CD4-positive, alpha-beta T cell treated with Interleukin-17A for 4 hours (primary cell): Measurements from ENCODE around the gene RASGRP1.

ENCODE experiments used
- DNase-seq: peaks from one replicate; pipeline ENCODE4 v3.0.0-alpha.2; 2020; ENCODE audit warnings: mixed read lengths

Gene RASGRP1

GRCh38 chr15:38534691-38535090, 29.9 kb downstream of the RASGRP1 start:
- DNase-seq = no peak

GRCh38 chr15:38533926-38534325, 30.7 kb downstream of the RASGRP1 start:
- DNase-seq = no peak

GRCh38 chr15:38533416-38533915, 31.1 kb downstream of the RASGRP1 start:
- DNase-seq = no peak

GRCh38 chr15:38532728-38533127, 31.9 kb downstream of the RASGRP1 start:
- no peak for DNase-seq

GRCh38 chr15:38531509-38531908, 33.1 kb downstream of the RASGRP1 start:
- DNase-seq = no peak

GRCh38 chr15:38530113-38530512, 34.5 kb downstream of the RASGRP1 start:
- peak; percentile 37 for DNase-seq

- DNase-seq = no peak
Measured at GRCh38 chr15:38528294-38528693, 36.3 kb downstream of the RASGRP1 start.

- DNase-seq = no peak
Measured at GRCh38 chr15:38526158-38526557, 38.5 kb downstream of the RASGRP1 start.

- no peak for DNase-seq
Measured at GRCh38 chr15:38525489-38525888, 39.1 kb downstream of the RASGRP1 start.

- no peak for DNase-seq
Measured at GRCh38 chr15:38524156-38524555, 40.5 kb downstream of the RASGRP1 start.

- no peak for DNase-seq
Measured at GRCh38 chr15:38522922-38523321, 41.7 kb downstream of the RASGRP1 start.

- no peak for DNase-seq
Measured at GRCh38 chr15:38521316-38521715, 43.3 kb downstream of the RASGRP1 start.

GRCh38 chr15:38520035-38520434, 44.6 kb downstream of the RASGRP1 start:
- DNase-seq = no peak

GRCh38 chr15:38518084-38518483, 46.5 kb downstream of the RASGRP1 start:
- DNase-seq = no peak

GRCh38 chr15:38517312-38517975, 47.2 kb downstream of the RASGRP1 start:
- DNase-seq = no peak

- DNase-seq = no peak
Measured at GRCh38 chr15:38516626-38517025, 48.0 kb downstream of the RASGRP1 start.

GRCh38 chr15:38514601-38515000, 50.0 kb downstream of the RASGRP1 start:
- DNase-seq = no peak

- no peak for DNase-seq
Measured at GRCh38 chr15:38512901-38513300, 51.7 kb downstream of the RASGRP1 start.

- DNase-seq = no peak
Measured at GRCh38 chr15:38509152-38509551, 55.5 kb downstream of the RASGRP1 start.

- no peak for DNase-seq
Measured at GRCh38 chr15:38508647-38509046, 56.0 kb downstream of the RASGRP1 start.

- no peak for DNase-seq
Measured at GRCh38 chr15:38507570-38507969, 57.0 kb downstream of the RASGRP1 start.

GRCh38 chr15:38506997-38507396, 57.6 kb downstream of the RASGRP1 start:
- no peak for DNase-seq

- DNase-seq = no peak
Measured at GRCh38 chr15:38504680-38505467, 59.7 kb downstream of the RASGRP1 start.

- no peak for DNase-seq
Measured at GRCh38 chr15:38503496-38503895, 61.1 kb downstream of the RASGRP1 start.
